HG03060 (cell line): ENCODE results near the gene RABL6.
"Not testable (repeated sequence)": the region's sequence is repeated elsewhere in the genome, so short reads cannot be mapped to it uniquely, and the experiment has no call there.

Source experiments
- ATAC-seq: cut with Tn5 transposase; IDR thresholded peaks from one replicate; pipeline ENCODE4 v1.9.1; 2021; ENCODE audit warnings: low read depth, moderate number of reproducible peaks; ENCODE audit not compliant: unreplicated experiment

The RABL6 gene

GRCh38 chr9:136794281-136794999 is 13.3 kb upstream of the RABL6 start:
- no peak for ATAC-seq

- ATAC-seq = no peak
These were observed 12.8 kb upstream of the RABL6 start for GRCh38 chr9:136795000-136795348.

GRCh38 chr9:136796238-136796774 is 11.4 kb upstream of the RABL6 start, which contains the start of gene CCDC183:
Gene CCDC183, plus strand, starts transcription at chr9:136796338. Its CDS starts 60 bp downstream, at chr9:136796398.
- ATAC-seq = no peak

- ATAC-seq = not testable (repeated sequence)
These were observed 10.9 kb upstream of the RABL6 start for GRCh38 chr9:136796775-136797347.

DNA sequence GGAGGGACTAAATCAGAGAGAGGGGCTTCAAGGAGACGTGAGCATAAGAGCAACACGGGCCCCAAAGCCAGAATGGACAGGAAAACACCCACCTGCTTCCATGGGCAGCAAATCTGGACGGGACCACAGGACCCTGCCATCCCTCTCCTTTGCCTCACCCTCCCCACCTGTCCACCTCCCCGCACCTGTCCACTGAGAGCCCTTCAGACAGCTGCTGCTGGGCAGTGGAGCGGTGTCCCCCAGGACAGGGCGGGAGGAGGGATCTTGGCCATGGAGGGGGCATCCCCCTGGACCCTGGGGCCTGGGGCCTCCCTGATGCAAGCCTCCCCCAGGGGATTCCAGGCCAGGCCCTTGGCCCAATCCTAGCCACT is 9.1 kb upstream of the RABL6 start:
- no peak for ATAC-seq

DNA sequence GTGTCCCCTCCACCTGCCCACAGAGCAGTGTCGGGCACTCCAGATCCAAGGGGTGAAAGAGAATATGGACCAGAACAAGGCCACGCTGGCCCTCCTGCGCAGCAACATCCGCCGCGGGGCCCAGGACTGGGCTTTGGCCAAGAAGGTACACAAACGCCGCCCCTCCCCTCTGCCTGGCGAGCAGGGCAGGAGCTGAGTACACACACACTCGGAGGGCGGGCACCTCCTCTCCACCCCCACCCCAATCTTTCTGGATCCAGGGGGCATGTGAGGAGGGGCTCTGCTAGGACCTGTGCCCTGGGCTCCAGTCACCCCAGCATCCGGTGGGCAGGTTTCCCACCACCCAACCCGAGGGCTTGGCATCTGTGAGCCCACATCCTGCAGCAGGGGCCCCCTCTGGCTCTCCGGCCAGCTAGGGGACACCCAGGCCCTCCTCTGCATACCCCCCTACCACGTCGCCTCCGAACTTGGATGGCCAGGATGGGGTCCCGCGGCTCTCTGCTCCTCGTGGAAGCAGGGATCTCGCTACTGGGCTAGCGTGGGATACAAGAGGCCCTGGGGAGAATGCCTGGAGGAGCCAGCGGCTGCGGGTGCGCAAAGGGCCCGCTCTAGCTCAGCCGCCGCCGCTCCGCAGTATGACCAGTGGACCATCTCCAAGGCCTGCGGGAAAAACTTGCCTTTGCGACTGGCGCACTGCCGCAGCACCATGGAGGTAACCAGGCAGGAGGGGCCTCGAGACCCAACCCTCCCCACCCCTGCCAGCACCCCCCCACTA is 8.5 kb upstream of the RABL6 start:
- ATAC-seq = no peak

GRCh38 chr9:136799854-136800657 is 7.7 kb upstream of the RABL6 start:
- ATAC-seq = no peak

DNA sequence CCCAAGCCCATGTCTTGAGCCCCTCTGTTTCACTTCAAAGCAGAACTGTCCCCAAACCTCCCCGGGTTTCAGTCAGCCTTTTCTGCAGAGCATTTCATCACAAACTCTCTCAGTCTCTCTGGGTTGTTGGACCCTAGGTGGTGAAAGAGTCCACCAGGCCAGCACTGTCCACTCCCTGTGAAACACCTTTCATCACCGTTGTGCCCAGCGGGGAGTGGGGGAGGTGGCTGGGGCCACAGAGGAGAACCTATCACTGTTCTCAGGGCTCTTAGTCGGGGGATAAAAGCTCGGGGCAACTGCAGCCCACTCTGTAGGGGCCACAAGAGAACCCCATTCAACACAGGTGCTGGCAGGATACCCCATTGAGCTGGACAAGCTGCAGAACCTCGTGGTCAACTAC is 5.4 kb upstream of the RABL6 start:
- ATAC-seq = no peak

GRCh38 chr9:136803009-136803550 is 4.7 kb upstream of the RABL6 start:
- not testable (repeated sequence) for ATAC-seq

DNA sequence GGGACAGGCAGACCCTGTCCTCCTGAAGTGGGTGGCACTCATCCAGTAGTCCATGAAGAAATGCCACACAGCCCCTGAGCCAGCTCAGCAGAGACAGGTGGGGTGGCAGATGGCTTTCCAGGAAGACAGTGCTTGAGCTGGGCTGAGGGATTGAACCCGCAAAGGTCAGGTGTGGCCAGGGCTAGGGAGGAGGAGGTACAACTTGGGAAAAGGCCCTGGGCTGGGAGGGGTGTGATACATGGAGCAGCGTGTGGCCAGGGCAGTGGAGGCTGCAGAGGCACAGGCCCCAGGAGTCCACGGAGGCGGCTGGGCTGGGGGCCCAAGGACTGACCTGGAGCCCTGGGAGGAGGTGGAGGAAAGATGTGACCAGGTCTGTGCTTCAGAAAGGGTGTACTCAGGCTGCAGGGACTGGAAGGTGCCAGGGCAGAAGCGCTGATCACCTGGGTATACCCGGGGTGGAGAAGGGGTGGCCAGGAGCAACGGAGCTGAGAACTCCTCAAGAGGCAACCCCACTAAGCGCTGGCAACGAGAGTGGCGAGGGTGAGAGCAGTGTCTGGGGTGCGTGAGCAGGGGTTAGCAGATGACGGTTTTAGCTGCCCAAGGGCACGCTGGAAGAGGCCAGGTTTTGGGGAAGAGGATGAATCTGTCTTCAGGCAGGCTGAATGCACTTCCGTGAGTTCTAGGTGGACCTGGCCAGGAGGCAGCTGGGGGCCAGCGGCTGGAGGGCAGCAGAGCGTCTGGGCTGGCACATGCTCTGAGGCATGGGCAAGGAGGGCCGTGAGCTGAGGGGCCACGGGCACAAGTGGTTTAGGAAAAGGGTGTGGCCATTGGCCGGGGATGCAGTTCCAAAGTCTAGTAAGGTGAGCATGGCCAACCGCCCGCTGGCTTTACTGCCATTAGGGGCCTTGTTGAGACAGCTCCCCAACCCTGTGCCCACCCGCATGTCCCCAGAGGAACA is 3.9 kb upstream of the RABL6 start:
- ATAC-seq = no peak

GRCh38 chr9:136804509-136805206 is 3.1 kb upstream of the RABL6 start:
- ATAC-seq = no peak

GRCh38 chr9:136805207-136805740 is 2.5 kb upstream of the RABL6 start:
- ATAC-seq = no peak

DNA sequence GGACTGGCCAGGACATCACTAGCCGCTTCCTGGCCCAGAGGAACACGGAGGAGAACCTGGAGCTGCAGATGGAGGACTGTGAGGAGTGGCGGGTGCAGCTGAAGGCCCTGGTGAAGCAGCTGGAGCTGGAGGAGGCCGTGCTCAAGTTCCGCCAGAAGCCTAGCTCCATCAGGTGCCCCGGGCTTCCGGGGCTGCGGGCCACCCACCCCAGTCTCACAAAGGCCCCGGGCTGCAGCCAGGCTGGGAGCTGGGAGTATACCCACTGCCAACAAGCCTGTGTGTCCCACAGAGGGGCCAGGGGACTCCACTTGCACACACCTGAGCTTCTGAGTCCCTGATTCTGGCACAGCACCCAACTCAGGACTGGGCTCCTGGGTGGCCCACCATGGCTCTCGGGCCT is 1.7 kb upstream of the RABL6 start:
- ATAC-seq = no peak

DNA sequence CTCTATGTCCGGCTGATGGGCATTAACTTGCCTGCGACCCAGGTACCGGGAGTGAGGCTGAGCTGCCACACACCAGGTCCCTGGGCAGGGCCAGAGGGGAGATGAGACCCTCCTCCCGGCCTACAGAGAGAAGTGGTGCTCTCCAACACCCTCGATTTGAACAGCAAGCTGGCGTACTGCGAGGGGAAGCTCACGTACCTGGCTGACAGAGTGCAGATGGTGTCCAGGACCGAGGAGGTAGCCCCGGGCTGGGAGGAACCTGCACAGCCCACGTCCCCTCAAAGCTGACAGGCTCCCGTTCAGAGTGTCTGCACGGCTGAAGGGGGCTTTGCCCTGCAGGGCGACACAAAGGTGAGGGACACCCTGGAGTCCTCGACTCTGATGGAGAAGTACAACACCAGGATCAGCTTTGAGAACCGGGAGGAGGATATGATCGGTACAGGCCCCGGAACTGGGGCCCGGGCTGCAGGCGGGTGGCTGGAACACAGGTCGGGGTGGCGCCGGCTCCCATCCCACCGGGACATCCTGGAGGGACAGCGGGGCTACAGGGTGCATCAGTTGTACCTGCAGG is 1.0 kb upstream of the RABL6 start:
- ATAC-seq = no peak

- ATAC-seq = no peak
These were observed 492 bp downstream of the RABL6 start for GRCh38 chr9:136808075-136808805.

DNA sequence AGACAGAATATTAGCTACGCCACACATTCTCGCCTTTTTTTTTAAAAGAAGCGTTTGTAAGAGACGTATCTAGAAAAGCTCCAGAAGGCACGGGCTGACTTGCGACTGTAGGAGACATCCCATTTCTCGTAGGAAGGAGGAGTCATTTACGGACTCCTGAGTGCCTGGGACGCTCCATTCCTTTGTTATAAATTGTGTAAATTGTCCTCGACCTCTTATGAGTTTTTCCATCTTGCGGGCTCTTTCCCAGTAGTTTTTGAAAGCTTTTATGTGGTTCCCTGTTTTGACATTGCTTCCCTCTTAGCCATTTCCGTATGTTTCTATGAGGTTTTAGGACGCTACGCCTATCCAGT is 1.0 kb downstream of the RABL6 start:
- no peak for ATAC-seq

DNA sequence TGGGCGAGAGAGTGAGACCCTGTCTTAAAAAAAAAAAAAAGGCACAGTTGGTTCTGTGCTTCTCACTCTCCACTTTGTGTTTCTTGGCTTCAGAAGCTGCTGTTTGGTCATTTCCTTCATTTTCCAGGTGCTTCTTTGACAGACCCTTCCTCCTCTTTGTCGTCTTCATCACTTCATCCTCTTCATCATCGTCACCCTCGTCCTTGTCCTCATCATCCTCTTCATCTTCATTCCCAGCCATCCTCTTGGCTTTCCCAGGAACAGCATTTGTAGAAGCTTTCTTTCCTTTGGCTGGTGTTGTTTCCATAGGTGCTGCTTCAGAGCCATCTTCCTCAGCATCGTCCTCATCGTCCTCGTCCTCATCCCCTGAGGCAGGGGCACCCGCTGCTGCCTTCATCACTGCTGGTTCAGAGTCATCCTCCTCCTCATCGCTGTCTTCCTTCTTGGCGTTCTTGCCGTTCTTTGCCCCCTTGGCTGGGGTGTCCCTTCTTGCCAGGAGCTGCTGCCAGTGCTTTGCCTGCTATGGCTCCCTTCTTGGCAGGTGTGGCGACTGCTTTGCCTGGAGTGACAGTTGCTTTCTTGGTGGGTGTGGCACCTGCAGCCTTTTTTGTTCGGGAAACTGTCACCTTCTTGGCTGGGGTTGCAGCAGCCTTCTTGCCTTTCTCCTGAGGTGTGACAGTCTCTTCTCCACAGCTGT is 7.1 kb downstream of the RABL6 start:
- no peak for ATAC-seq
